OCI-LY3 (cell line): ENCODE measurements around the gene ACOXL.

Experiments
- H2AFZ ChIP-seq: fragments of 200-600, 300-600 bp; shearing (Covaris generic); 2 replicates; pipeline ENCODE4 v1.6.0; 2014; ENCODE audit warnings: antibody characterized with exemption, low read depth, low read length
- H3K27ac ChIP-seq: fragments of 200-600, 300-600 bp; sonication (generic); 2 replicates; pipeline ENCODE4 v1.5.1; 2014; ENCODE audit warnings: mild to moderate bottlenecking, low read length, moderate library complexity, mixed read lengths
- H3K27me3 ChIP-seq: fragments of 200-600, 300-600 bp; sonication (generic); 2 replicates; pipeline ENCODE4 v1.6.1; 2014; ENCODE audit warnings: low read depth, low read length, mixed read lengths
- H3K36me3 ChIP-seq: fragments of 200-600, 300-600 bp; sonication (generic); replicated peaks from 2 replicates; pipeline ENCODE3; 2014; ENCODE audit warnings: low read depth, low read length, mixed read lengths
- H3K4me1 ChIP-seq: fragments of 300-600, 200-600 bp; sonication (generic); 2 replicates; pipeline ENCODE4 v1.6.1; 2014; ENCODE audit warnings: low read length, mixed read lengths
- H3K4me2 ChIP-seq: fragments of 200-600, 300-600 bp; sonication (generic); 2 replicates; pipeline ENCODE4 v1.6.1; 2014; ENCODE audit warnings: low read length, mixed read lengths
- H3K4me3 ChIP-seq: fragments of 300-600, 200-600 bp; sonication (generic); 2 replicates; pipeline ENCODE4 v1.5.1; 2014; ENCODE audit warnings: antibody characterized with exemption, mild to moderate bottlenecking, low read length, moderate library complexity
- H3K79me2 ChIP-seq: fragments of 300-600, 200-600 bp; shearing (Covaris generic); 2 replicates; pipeline ENCODE4 v1.6.1; 2014; ENCODE audit warnings: mild to moderate bottlenecking, low read length, mixed read lengths
- H3K9ac ChIP-seq: fragments of 300-600, 200-600 bp; shearing (Covaris generic); 2 replicates; pipeline ENCODE4 v1.6.0; 2014; ENCODE audit warnings: mild to moderate bottlenecking, low read length, moderate library complexity
- H3K9me3 ChIP-seq: fragments of 200-600, 300-600 bp; shearing (Covaris generic); 2 replicates; pipeline ENCODE4 v1.6.1; 2014; ENCODE audit warnings: low read length, mixed read lengths; ENCODE audit not compliant: insufficient read depth
- H4K20me1 ChIP-seq: fragments of 200-600, 300-600 bp; sonication (generic); 2 replicates; pipeline ENCODE4 v1.6.1; 2016; ENCODE audit warnings: low read length, mixed read lengths; ENCODE audit not compliant: insufficient read depth
- CTCF ChIP-seq: fragments of 200-600, 300-600 bp; sonication (generic); IDR thresholded peaks from 2 replicates; pipeline ENCODE4 v1.5.1; 2014; ENCODE audit warnings: antibody characterized with exemption, low read length, low read depth
- EZH2phosphoT487 ChIP-seq: fragments of 200-600 bp; shearing (Covaris generic); IDR thresholded peaks from 2 replicates; pipeline ENCODE4 v1.6.1; 2018; ENCODE audit warnings: antibody characterized with exemption, mixed run types, low read depth

Gene ACOXL

GRCh38 chr2:110997331-110998045 is 265.1 kb downstream of the ACOXL start:
- peaks cover 9% of the 10 kb centered on the region for H3K4me1 ChIP-seq
- no peaks in the 10 kb centered on the region for H3K36me3 ChIP-seq
- no peak overlapping the region for H3K4me2 ChIP-seq

GRCh38 chr2:110998311-110998710 is 265.9 kb downstream of the ACOXL start:
- Histone ChIP-seq H3K9ac (no peak overlapping the region), H3K4me2 (no peak overlapping the region), H4K20me1 (no peaks in the 10 kb centered on the region), H3K9me3 (no peaks in the 10 kb centered on the region; the same call in 1 of the 2 replicates), H3K4me1 (peaks cover 9% of the 10 kb centered on the region), H3K4me3 (no peak overlapping the region), H3K27ac (no peak overlapping the region), H3K36me3 (no peaks in the 10 kb centered on the region), H3K79me2 (no peaks in the 10 kb centered on the region), H3K27me3 (peaks cover 72% of the 10 kb centered on the region), H2AFZ (no peak overlapping the region)
- TF ChIP-seq CTCF (no peak), EZH2phosphoT487 (no peak)

More at GRCh38 chr2:110997331-110998045, 265.1 kb downstream of the ACOXL start:
- no peak overlapping the region for H3K27ac ChIP-seq
- peaks cover 70% of the 10 kb centered on the region for H3K27me3 ChIP-seq
- H3K4me3 ChIP-seq, result no peak overlapping the region
- H4K20me1 ChIP-seq, result no peaks in the 10 kb centered on the region
- H2AFZ ChIP-seq, result no peak overlapping the region
- no peak overlapping the region for H3K9ac ChIP-seq
- no peaks in the 10 kb centered on the region; the same call in 1 of the 2 replicates for H3K9me3 ChIP-seq
- no peak for TF ChIP-seq CTCF
- no peak for TF ChIP-seq EZH2phosphoT487
- H3K79me2 ChIP-seq, result no peaks in the 10 kb centered on the region

GRCh38 chr2:110999626-111000025 is 267.3 kb downstream of the ACOXL start:
- H3K36me3 ChIP-seq, result no peaks in the 10 kb centered on the region
- no peak for TF ChIP-seq EZH2phosphoT487
- no peak for TF ChIP-seq CTCF
- no peaks in the 10 kb centered on the region for H3K79me2 ChIP-seq
- H4K20me1 ChIP-seq, result no peaks in the 10 kb centered on the region
- H3K27me3 ChIP-seq, result peaks cover 74% of the 10 kb centered on the region
- H3K4me1 ChIP-seq, result peaks cover under 1% of the 10 kb centered on the region; the same call in 1 of the 2 replicates
- no peak overlapping the region for H3K4me2 ChIP-seq
- no peak overlapping the region for H3K9ac ChIP-seq
- no peak overlapping the region for H2AFZ ChIP-seq
- no peak overlapping the region for H3K4me3 ChIP-seq
- H3K27ac ChIP-seq, result no peak overlapping the region
- no peaks in the 10 kb centered on the region; the same call in 1 of the 2 replicates for H3K9me3 ChIP-seq

GRCh38 chr2:111005307-111005706 is 272.9 kb downstream of the ACOXL start:
- no peak overlapping the region for H2AFZ ChIP-seq
- H3K4me1 ChIP-seq, result no peaks in the 10 kb centered on the region
- H3K4me3 ChIP-seq, result no peak overlapping the region
- H3K27ac ChIP-seq, result no peak overlapping the region
- TF ChIP-seq CTCF, result no peak
- H3K4me2 ChIP-seq, result no peak overlapping the region
- H3K36me3 ChIP-seq, result no peaks in the 10 kb centered on the region
- no peaks in the 10 kb centered on the region for H4K20me1 ChIP-seq
- H3K79me2 ChIP-seq, result no peaks in the 10 kb centered on the region
- no peaks in the 10 kb centered on the region; the same call in 1 of the 2 replicates for H3K9me3 ChIP-seq
- no peak overlapping the region for H3K9ac ChIP-seq
- peaks cover 73% of the 10 kb centered on the region for H3K27me3 ChIP-seq
